NB4 (cell line): ENCODE measurements around the gene SACS.
"Not testable (repeated sequence)": the region's sequence is repeated elsewhere in the genome, so short reads cannot be mapped to it uniquely, and the experiment has no call there.

Source experiments
- DNase-seq: peaks from one replicate; pipeline ENCODE4 v3.0.0; 2010; ENCODE audit warnings: low read depth
- H3K4me3 ChIP-seq: one replicate; pipeline ENCODE4 v1.5.1; 2011; ENCODE audit warnings: mild to moderate bottlenecking, low read depth, low read length, moderate library complexity
- CTCF ChIP-seq: IDR thresholded peaks from one replicate; pipeline ENCODE4 v1.5.1; 2012; ENCODE audit warnings: low read depth, low read length
- MAX ChIP-seq: IDR thresholded peaks from 2 replicates; pipeline ENCODE4 v1.6.1; 2011; ENCODE audit warnings: low read depth, low read length
- MYC ChIP-seq: IDR thresholded peaks from 2 replicates; pipeline ENCODE4 v1.6.1; 2011; ENCODE audit warnings: low read depth, low read length
- POLR2A ChIP-seq: IDR thresholded peaks from 2 replicates; pipeline ENCODE4 v1.6.1; 2011; ENCODE audit warnings: mild to moderate bottlenecking; ENCODE audit not compliant: insufficient read length; ENCODE audit errors: extremely low read depth

Gene SACS

GRCh38 chr13:23414682-23415081, 18.8 kb downstream of the SACS start:
- no peak overlapping the region for H3K4me3 ChIP-seq
- no peak for DNase-seq
- TF ChIP-seq CTCF = no peak

- no peak for TF ChIP-seq POLR2A
- no peak for TF ChIP-seq CTCF
- TF ChIP-seq MYC = no peak
- no peak for TF ChIP-seq MAX
- H3K4me3 ChIP-seq = no peak overlapping the region
These were observed 21.8 kb downstream of the SACS start for GRCh38 chr13:23411706-23412105.

GRCh38 chr13:23411220-23411619, 22.3 kb downstream of the SACS start:
- no peak overlapping the region for H3K4me3 ChIP-seq
- no peak for DNase-seq
- no peak for TF ChIP-seq MAX
- no peak for TF ChIP-seq CTCF
- no peak for TF ChIP-seq POLR2A
- TF ChIP-seq MYC = no peak

More at GRCh38 chr13:23411706-23412105, 21.8 kb downstream of the SACS start:
- no peak for DNase-seq

- DNase-seq = no peak
- TF ChIP-seq POLR2A (no peak), CTCF (no peak), MYC (no peak), MAX (no peak)
- H3K4me3 ChIP-seq = no peak overlapping the region
These were observed 25.5 kb downstream of the SACS start for GRCh38 chr13:23408026-23408425.

- not testable (repeated sequence) for H3K4me3 ChIP-seq, DNase-seq
These were observed 32.3 kb downstream of the SACS start for GRCh38 chr13:23401156-23401555.

- no peak for DNase-seq
- no peak for TF ChIP-seq CTCF
- no peak for TF ChIP-seq MYC
- no peak for TF ChIP-seq MAX
- TF ChIP-seq POLR2A = no peak
These were observed 34.2 kb downstream of the SACS start for GRCh38 chr13:23399347-23399746.

GRCh38 chr13:23394821-23395220, 38.7 kb downstream of the SACS start:
- no peak overlapping the region for H3K4me3 ChIP-seq
- no peak for TF ChIP-seq POLR2A
- no peak for TF ChIP-seq CTCF
- no peak for TF ChIP-seq MAX
- no peak for TF ChIP-seq MYC
- DNase-seq = no peak

More at GRCh38 chr13:23399347-23399746, 34.2 kb downstream of the SACS start:
- no peak overlapping the region for H3K4me3 ChIP-seq
